SK-N-SH (cell line): ENCODE data around the gene ZNF207. TPM values are rescaled to one million over a fixed set of nuclear protein-coding genes. Genes with fewer than 3 reads are reported as not detected.

Experiments
- CTCF ChIA-PET: fragments of 300-600, 350-600 bp; formaldehyde crosslinking; extraction: SDS; loops from one replicate; lab custom pipeline; 2021; lab: Yijun Ruan, JAX
- POLR2A ChIA-PET: fragments of 350-600 bp; sonication (Branson Sonifier 250); formaldehyde crosslinking; extraction: SDS; loops from one replicate; lab custom pipeline; 2020; ENCODE audit warnings: antibody characterized with exemption, inconsistent platforms; lab: Yijun Ruan, JAX
- DNase-seq: peaks from one replicate; pipeline ENCODE4 v3.0.0; 2012
- H2AFZ ChIP-seq: fragments of 200-600 bp; sonication (generic); 2 replicates; pipeline ENCODE4 v1.8.1; 2016; ENCODE audit warnings: antibody characterized with exemption, mild to moderate bottlenecking, low read depth
- H3F3A ChIP-seq: fragments of 200-600 bp; sonication (generic); replicated peaks from 2 replicates; pipeline ENCODE3; 2016; ENCODE audit warnings: antibody characterized with exemption, mild to moderate bottlenecking; ENCODE audit not compliant: insufficient read depth
- H3K27ac ChIP-seq, 2 experiments: fragments of 200-500 bp in 1 of 2; fragments of 200-600 bp in 1 of 2; sonication (Bioruptor generic) in 1 of 2; sonication (generic), shearing (Covaris generic) in 1 of 2; 2 replicates each; pipeline versions ENCODE4 v1.5.1 to v1.6.1; 2014 to 2016; ENCODE audit warnings: low read depth in 2 of 2, inconsistent platforms in 1 of 2, low read length in 1 of 2, mild to moderate bottlenecking in 1 of 2, mixed read lengths in 1 of 2
- H3K27me3 ChIP-seq: fragments of 200-600 bp; sonication (generic), shearing (Covaris generic); 2 replicates; pipeline ENCODE4 v1.6.1; 2016; ENCODE audit warnings: mixed run types; ENCODE audit not compliant: insufficient read depth
- H3K36me3 ChIP-seq, 2 experiments: fragments of 200-500 bp in 1 of 2; fragments of 200-600 bp in 1 of 2; sonication (Bioruptor generic) in 1 of 2; sonication (generic) in 1 of 2; replicated peaks in 1 of 2; 2 replicates each; pipeline versions ENCODE3 to v1.5.1; 2014 to 2016; ENCODE audit warnings: low read length in 1 of 2, mild to moderate bottlenecking in 1 of 2; ENCODE audit not compliant: insufficient read depth in 2 of 2, control insufficient read depth in 1 of 2
- H3K4me1 ChIP-seq, 2 experiments: fragments of 200-500 bp in 1 of 2; fragments of 200-600 bp in 1 of 2; sonication (Bioruptor generic) in 1 of 2; sonication (generic), shearing (Covaris generic) in 1 of 2; 2 replicates each; pipeline versions ENCODE4 v1.5.1 to v1.6.1; 2014 to 2016; ENCODE audit warnings: low read depth in 1 of 2, low read length in 1 of 2, mixed run types in 1 of 2; ENCODE audit not compliant: insufficient read depth in 2 of 2, control insufficient read depth in 1 of 2
- H3K4me2 ChIP-seq: fragments of 200-600 bp; sonication (generic), shearing (Covaris generic); 2 replicates; pipeline ENCODE4 v1.6.1; 2017; ENCODE audit warnings: mixed run types
- H3K4me3 ChIP-seq, 2 experiments: fragments of 200-500 bp in 1 of 2; fragments of 200-600 bp in 1 of 2; sonication (Bioruptor generic) in 1 of 2; sonication (generic), shearing (Covaris generic) in 1 of 2; 2 replicates each; pipeline versions ENCODE4 v1.5.1 to v1.8.1; 2014 to 2016; ENCODE audit warnings: low read depth in 2 of 2, inconsistent platforms in 1 of 2, low read length in 1 of 2, mild to moderate bottlenecking in 1 of 2, mixed read lengths in 1 of 2, moderate library complexity in 1 of 2
- H3K79me2 ChIP-seq: fragments of 200-600 bp; sonication (generic); 2 replicates; pipeline ENCODE4 v1.8.1; 2017; ENCODE audit warnings: mild to moderate bottlenecking; ENCODE audit not compliant: insufficient read depth
- H3K9ac ChIP-seq: fragments of 200-600 bp; sonication (generic); 2 replicates; pipeline ENCODE4 v1.6.1; 2017; ENCODE audit warnings: mixed run types
- H3K9me2 ChIP-seq: fragments of 200-600 bp; sonication (generic); 2 replicates; pipeline ENCODE4 v1.6.1; 2017; ENCODE audit warnings: mixed run types
- H3K9me3 ChIP-seq: fragments of 200-600 bp; sonication (generic); 2 replicates; pipeline ENCODE4 v1.6.1; 2017; ENCODE audit warnings: mixed run types, mild to moderate bottlenecking, moderate library complexity
- H4K20me1 ChIP-seq: fragments of 200-600 bp; sonication (generic); 2 replicates; pipeline ENCODE4 v1.6.1; 2017; ENCODE audit warnings: mild to moderate bottlenecking, mixed run types; ENCODE audit not compliant: insufficient read depth
- FOXJ3 ChIP-seq: sonication (generic); formaldehyde crosslinking; IDR thresholded peaks from 2 replicates; pipeline ENCODE4 v1.5.1; 2020; ENCODE audit warnings: mild to moderate bottlenecking, missing genetic modification reagents
- GABPA ChIP-seq: IDR thresholded peaks from 2 replicates; pipeline ENCODE4 v1.4.0; 2012; ENCODE audit warnings: low read depth, mild to moderate bottlenecking
- GATA2 ChIP-seq: sonication (generic); formaldehyde crosslinking; IDR thresholded peaks from 2 replicates; pipeline ENCODE4 v1.5.0; 2020; ENCODE audit warnings: mild to moderate bottlenecking, missing genetic modification reagents
- JUND ChIP-seq: IDR thresholded peaks from 2 replicates; pipeline ENCODE4 v1.4.0; 2012
- NFIC ChIP-seq: IDR thresholded peaks from 2 replicates; pipeline ENCODE4 v1.4.0; 2012; ENCODE audit warnings: borderline replicate concordance
- PBX3 ChIP-seq: IDR thresholded peaks from 2 replicates; pipeline ENCODE4; 2012
- REST ChIP-seq: IDR thresholded peaks from 2 replicates; pipeline ENCODE4 v1.6.1; 2012; ENCODE audit warnings: mild to moderate bottlenecking, low read depth, low read length, moderate library complexity
- RXRA ChIP-seq: IDR thresholded peaks from 2 replicates; pipeline ENCODE4 v1.4.0; 2012; ENCODE audit warnings: low read depth, mild to moderate bottlenecking, borderline replicate concordance
- TAF1 ChIP-seq: IDR thresholded peaks from 2 replicates; pipeline ENCODE4 v1.6.1; 2012; ENCODE audit warnings: low read depth, mild to moderate bottlenecking, low read length, moderate library complexity, borderline replicate concordance
- TCF12 ChIP-seq: IDR thresholded peaks from 2 replicates; pipeline ENCODE4 v1.4.0; 2012
- WGBS: methylation state at CpG from one replicate; pipeline ENCODE4 v1.1.6; 2017; ENCODE audit warnings: low lambda C conversion rate; 5-methylcytosine and 5-hydroxymethylcytosine counted together
- polyA plus RNA-seq, 3 experiments: library from polyadenylated mRNA; depleted of rRNA; stranded (reverse); fragments of >200 nt; gene quantifications; 2 replicates each; pipeline ENCODE4 v1.2.3, GENCODE V29; 2012
- TF ChIP-seq, protein P1 (sequence below): fragments of 200-600 bp; sonication (generic); IDR thresholded peaks from 2 replicates; pipeline ENCODE4 v1.6.1; 2017; ENCODE audit warnings: antibody characterized with exemption, mild to moderate bottlenecking, moderate library complexity
- TF ChIP-seq, protein P2 (sequence below): IDR thresholded peaks from 2 replicates; pipeline ENCODE4 v1.4.0; 2012; ENCODE audit warnings: low read depth, borderline replicate concordance

The ZNF207 gene
- polyA plus RNA-seq, 1 of the 3 experiments (the other 2 are of a cell fraction), result 122 TPM

DNA sequence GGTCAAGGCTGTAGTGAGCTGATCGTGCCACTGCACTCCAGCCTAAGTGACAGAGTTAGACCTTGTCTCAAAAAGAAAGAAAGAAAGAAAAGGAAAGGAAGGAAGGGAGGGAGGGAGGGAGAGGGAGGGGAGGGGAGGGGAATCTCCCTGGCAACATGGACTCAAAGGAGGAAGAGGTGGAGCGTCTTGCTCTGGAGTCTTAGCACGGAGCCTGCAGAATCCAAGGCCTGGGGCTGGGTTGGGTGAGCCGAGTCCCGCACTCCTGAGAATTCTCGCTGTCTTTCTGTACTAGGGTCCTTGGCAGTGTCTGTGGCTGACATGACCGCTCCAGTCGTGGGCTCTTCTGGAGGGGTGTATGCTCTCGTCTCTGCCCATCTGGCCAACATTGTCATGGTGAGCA lies 44.9 kb upstream of the ZNF207 start:
- Histone ChIP-seq H3F3A (no peaks in the 10 kb centered on the region), H3K27me3 (no peaks in the 10 kb centered on the region), H3K4me3 (no peak overlapping the region), H3K27ac (no peak overlapping the region)
- TF ChIP-seq REST (no peak), NFIC (no peak), RXRA (no peak), GATA2 (CRISPR knock-in tag) (no peak), GABPA (no peak), JUND (no peak), FOXJ3 (CRISPR knock-in tag) (no peak), TAF1 (no peak), TCF12 (no peak), PBX3 (no peak)
- TF ChIP-seq, protein P1, sequence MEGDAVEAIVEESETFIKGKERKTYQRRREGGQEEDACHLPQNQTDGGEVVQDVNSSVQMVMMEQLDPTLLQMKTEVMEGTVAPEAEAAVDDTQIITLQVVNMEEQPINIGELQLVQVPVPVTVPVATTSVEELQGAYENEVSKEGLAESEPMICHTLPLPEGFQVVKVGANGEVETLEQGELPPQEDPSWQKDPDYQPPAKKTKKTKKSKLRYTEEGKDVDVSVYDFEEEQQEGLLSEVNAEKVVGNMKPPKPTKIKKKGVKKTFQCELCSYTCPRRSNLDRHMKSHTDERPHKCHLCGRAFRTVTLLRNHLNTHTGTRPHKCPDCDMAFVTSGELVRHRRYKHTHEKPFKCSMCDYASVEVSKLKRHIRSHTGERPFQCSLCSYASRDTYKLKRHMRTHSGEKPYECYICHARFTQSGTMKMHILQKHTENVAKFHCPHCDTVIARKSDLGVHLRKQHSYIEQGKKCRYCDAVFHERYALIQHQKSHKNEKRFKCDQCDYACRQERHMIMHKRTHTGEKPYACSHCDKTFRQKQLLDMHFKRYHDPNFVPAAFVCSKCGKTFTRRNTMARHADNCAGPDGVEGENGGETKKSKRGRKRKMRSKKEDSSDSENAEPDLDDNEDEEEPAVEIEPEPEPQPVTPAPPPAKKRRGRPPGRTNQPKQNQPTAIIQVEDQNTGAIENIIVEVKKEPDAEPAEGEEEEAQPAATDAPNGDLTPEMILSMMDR, result no peak
- TF ChIP-seq, protein P2, sequence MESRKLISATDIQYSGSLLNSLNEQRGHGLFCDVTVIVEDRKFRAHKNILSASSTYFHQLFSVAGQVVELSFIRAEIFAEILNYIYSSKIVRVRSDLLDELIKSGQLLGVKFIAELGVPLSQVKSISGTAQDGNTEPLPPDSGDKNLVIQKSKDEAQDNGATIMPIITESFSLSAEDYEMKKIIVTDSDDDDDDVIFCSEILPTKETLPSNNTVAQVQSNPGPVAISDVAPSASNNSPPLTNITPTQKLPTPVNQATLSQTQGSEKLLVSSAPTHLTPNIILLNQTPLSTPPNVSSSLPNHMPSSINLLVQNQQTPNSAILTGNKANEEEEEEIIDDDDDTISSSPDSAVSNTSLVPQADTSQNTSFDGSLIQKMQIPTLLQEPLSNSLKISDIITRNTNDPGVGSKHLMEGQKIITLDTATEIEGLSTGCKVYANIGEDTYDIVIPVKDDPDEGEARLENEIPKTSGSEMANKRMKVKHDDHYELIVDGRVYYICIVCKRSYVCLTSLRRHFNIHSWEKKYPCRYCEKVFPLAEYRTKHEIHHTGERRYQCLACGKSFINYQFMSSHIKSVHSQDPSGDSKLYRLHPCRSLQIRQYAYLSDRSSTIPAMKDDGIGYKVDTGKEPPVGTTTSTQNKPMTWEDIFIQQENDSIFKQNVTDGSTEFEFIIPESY, result no peak
- TF ChIP-seq, all 33 proteins: peak for 0
- Histone ChIP-seq H3K9ac (no peak overlapping the region), H3K36me3 (no peaks in the 10 kb centered on the region), H3K9me2 (no peaks in the 10 kb centered on the region), H3K4me2 (no peak overlapping the region), H3K79me2 (no peaks in the 10 kb centered on the region), H4K20me1 (no peaks in the 10 kb centered on the region), H3K4me1 (peaks cover 0 to 15% of the 10 kb centered on the region in 2 experiments; a peak in 1 of 4 replicates), H2AFZ (no peak overlapping the region), H3K9me3 (no peaks in the 10 kb centered on the region)
- DNase-seq, result no peak
- CTCF ChIA-PET, result interaction anchor here (1.6 to 2.7 kb wide), 2 partner anchors 20 to 52 kb away, joined by 3 to 9 read pairs; no protein-coding TSS in a partner anchor
- POLR2A ChIA-PET, result no interaction called here
- WGBS, result 80% methylated on average over 4 of the region's 9 CpGs
